Gastroesophageal sphincter (tissue), 4 donors: ENCODE data around the gene BCL6. TPM values are rescaled to one million over a fixed set of nuclear protein-coding genes. Genes with fewer than 3 reads are reported as not detected.
A peak's percentile ranks its signal among the peaks of the same experiment; 100 is the strongest.

Experiments
- ATAC-seq: fragments of 150-250 bp; one replicate; pipeline ENCODE4 v1.9.1; 2016; ENCODE audit warnings: mild to moderate bottlenecking, moderate library complexity
- H3K27ac ChIP-seq, 4 donors: fragments of 200-600 bp; sonication (generic) in 3 of 4; 1 replicate in 3 of 4; 2 replicates in 1 of 4; pipeline ENCODE4 v1.5.1; 2016 to 2019
- H3K27me3 ChIP-seq: fragments of 200-600 bp; sonication (generic); one replicate; pipeline ENCODE4 v1.5.1; 2019
- H3K36me3 ChIP-seq, 2 donors: fragments of 200-600 bp; sonication (generic); one replicate each; pipeline ENCODE4 v1.5.1; 2019; ENCODE audit warnings: control low read depth in 1 of 2
- H3K4me1 ChIP-seq, 3 donors: fragments of 200-600 bp; sonication (generic); 1 replicate in 2 of 3; 2 replicates in 1 of 3; pipeline ENCODE4 v1.5.1; 2016 to 2019; ENCODE audit warnings: control low read depth in 2 of 3
- H3K4me3 ChIP-seq, 2 donors: fragments of 200-600 bp; sonication (generic); one replicate each; pipeline ENCODE4 v1.5.1; 2019; ENCODE audit warnings: mild to moderate bottlenecking in 1 of 2, moderate library complexity in 1 of 2
- H3K9me3 ChIP-seq, 3 donors: fragments of 200-600 bp; sonication (generic); one replicate each; pipeline ENCODE4 v1.5.1; 2017 to 2019; ENCODE audit warnings: control low read depth in 2 of 3
- EP300 ChIP-seq: sonication (generic); formaldehyde crosslinking; IDR thresholded peaks from one replicate; pipeline ENCODE4 v1.6.1; 2017; ENCODE audit warnings: antibody characterized with exemption, mild to moderate bottlenecking
- POLR2A ChIP-seq, 2 donors: fragments of 450-650 bp; IDR thresholded peaks; one replicate each; pipeline ENCODE4 v1.6.1; 2017; ENCODE audit warnings: antibody characterized with exemption in 2 of 2, mild to moderate bottlenecking in 2 of 2, moderate library complexity in 1 of 2
- POLR2AphosphoS5 ChIP-seq: sonication (generic); formaldehyde crosslinking; IDR thresholded peaks from one replicate; pipeline ENCODE4 v1.6.1; 2017; ENCODE audit warnings: antibody characterized with exemption
- WGBS, 2 donors: methylation state at CpG; one replicate each; pipeline ENCODE4 v1.1.5; 2018; ENCODE audit warnings: low coverage in 1 of 2; 5-methylcytosine and 5-hydroxymethylcytosine counted together
- total RNA-seq, 4 donors: library from RNA; depleted of rRNA; stranded (reverse); fragments of >200 nt; gene quantifications; one replicate each; pipeline ENCODE4 v1.1.0, GENCODE V29; 2016
- TF ChIP-seq, protein P1 (sequence below), 4 experiments: fragments of 200-600 bp in 2 of 4; fragments of 450-650 bp in 2 of 4; sonication (generic) in 1 of 4; IDR thresholded peaks; one replicate each; pipeline ENCODE4 v1.5.1; 2017 to 2019; ENCODE audit warnings: antibody characterized with exemption in 4 of 4, mild to moderate bottlenecking in 2 of 4, moderate library complexity in 2 of 4

Gene BCL6
- 100 to 1,000 TPM in 3 of 4 donors, 10 to 100 TPM in 1; 60.0 to 146 (median 115) TPM for total RNA-seq

DNA sequence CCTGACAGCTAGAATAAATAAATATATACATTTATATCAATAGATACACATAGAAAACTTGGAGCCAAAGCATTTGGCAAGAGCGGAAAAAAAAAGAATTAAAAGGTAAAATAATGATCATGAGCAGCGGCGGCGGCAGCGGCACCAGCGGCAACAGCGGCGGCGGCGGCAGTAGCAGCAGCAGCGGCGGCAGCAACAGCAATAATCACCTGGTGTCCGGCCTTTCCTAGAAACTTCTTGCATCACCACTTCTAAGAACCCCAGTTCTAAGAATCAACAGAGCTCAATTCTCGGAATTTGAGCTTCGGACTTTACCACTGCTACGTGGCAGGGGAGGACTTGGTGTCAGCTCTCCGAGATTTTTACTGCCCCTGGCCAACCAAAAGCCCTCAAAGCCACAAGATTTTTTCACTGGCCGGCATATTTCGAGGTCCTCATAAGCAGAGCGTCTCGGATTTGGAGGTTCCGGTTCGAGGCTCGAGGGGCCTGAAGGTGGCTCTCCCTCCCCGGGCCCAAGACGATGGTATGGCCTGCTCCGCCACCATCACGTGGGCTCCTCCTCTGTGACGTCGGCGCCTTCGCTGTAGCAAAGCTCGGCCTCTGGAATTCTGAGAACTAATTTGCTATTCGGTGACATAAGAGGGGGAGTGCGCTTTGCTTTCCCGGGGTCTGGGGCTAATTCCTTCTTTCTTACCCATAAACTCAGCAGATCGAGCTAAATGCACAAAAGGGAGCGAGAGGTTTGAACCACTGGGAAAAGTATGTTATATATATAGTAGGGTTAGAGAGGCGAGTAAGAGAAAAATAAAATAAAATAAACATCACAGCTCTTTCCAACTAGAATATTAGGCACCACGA is at the start of gene BCL6:
BCL6 (minus strand) TSS at position 268 of the 858 bp plus-strand sequence. CDS start 11,775 bp downstream, outside the sequence.
- 0% methylated on average over 7 to 22 of the region's 40 CpGs for WGBS, 2 donors
- Histone ChIP-seq H3K27ac (peak within 1 kb of the TSS; percentile 88 to 99 (median 96)), H3K9me3 (no peaks in the 10 kb centered on the region), H3K27me3 (no peaks in the 10 kb centered on the region), H3K36me3 (no peaks in the 10 kb centered on the region), H3K4me1 (peaks cover 0 to 68% (median 0%) of the 10 kb centered on the region in 3 donors), H3K4me3 (peak within 1 kb of the TSS; percentile 61 to 68)
- ATAC-seq, result peak; percentile 80
- peak; percentile 96 to 97 for TF ChIP-seq POLR2A (IDR thresholded peaks at IDR 0.05)
- peak; percentile 100 for TF ChIP-seq POLR2AphosphoS5
- peak; percentile 78 for TF ChIP-seq EP300
- TF ChIP-seq, protein P1, sequence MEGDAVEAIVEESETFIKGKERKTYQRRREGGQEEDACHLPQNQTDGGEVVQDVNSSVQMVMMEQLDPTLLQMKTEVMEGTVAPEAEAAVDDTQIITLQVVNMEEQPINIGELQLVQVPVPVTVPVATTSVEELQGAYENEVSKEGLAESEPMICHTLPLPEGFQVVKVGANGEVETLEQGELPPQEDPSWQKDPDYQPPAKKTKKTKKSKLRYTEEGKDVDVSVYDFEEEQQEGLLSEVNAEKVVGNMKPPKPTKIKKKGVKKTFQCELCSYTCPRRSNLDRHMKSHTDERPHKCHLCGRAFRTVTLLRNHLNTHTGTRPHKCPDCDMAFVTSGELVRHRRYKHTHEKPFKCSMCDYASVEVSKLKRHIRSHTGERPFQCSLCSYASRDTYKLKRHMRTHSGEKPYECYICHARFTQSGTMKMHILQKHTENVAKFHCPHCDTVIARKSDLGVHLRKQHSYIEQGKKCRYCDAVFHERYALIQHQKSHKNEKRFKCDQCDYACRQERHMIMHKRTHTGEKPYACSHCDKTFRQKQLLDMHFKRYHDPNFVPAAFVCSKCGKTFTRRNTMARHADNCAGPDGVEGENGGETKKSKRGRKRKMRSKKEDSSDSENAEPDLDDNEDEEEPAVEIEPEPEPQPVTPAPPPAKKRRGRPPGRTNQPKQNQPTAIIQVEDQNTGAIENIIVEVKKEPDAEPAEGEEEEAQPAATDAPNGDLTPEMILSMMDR (IDR thresholded peaks at IDR 0.05), result peak in 2 of 4 experiments; percentile 10 to 33

DNA sequence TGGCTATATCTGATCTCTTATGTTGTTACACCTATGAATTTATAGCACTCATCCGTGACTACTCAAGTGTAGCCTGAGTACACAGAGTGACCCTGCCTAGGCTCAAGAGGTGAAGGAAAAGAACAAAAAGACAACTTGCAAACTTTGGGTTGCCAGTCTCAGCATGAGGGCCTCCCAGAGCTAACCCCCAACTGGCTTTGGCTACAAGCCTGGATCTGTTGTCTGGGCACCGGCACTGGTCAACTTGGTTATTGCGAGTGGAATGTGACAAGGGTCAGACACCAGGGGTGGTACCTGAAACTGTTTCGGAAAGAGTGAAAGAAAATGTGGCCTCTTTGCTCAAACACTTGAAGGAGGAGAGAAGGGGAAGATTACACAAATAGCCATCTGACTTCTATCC is 49.5 kb upstream of the BCL6 start:
- no peaks in the 10 kb centered on the region for H3K9me3 ChIP-seq
- no peak overlapping the region for H3K4me3 ChIP-seq
- no peak for ATAC-seq
- no peaks in the 10 kb centered on the region for H3K4me1 ChIP-seq
- H3K36me3 ChIP-seq, result no peaks in the 10 kb centered on the region
- WGBS, 2 donors, result 79 to 87% methylated on average over 2 to 4 of the region's 4 CpGs
- TF ChIP-seq, protein P1 (IDR thresholded peaks at IDR 0.05), result no peak
- TF ChIP-seq POLR2A (IDR thresholded peaks at IDR 0.05), result no peak
- no peak for TF ChIP-seq EP300
- TF ChIP-seq POLR2AphosphoS5, result no peak
- no peaks in the 10 kb centered on the region for H3K27me3 ChIP-seq
- H3K27ac ChIP-seq, result no peak overlapping the region

DNA sequence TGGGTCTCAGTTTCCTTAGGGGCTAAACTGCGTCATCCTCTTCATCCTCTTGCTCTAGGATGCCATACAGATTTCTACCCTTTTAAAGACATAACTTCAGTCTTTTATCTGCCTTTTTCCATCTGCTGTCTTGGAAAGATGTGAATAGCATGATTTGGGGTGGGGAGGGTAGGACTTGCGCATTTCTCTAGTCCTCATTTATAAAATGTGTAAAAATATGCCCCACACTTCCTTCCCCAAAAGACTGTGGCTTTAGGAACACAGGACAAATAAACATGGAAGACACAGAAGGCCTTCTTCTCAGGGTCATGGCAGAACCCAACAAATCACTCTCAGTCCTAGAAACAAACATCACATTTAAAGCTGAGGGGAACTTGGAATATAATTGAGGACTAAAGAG is 48.4 kb upstream of the BCL6 start:
- H3K4me3 ChIP-seq, result no peak overlapping the region
- 100% methylated on average over 2 of the region's 2 CpGs for WGBS, 2 donors
- no peak overlapping the region for H3K27ac ChIP-seq
- no peak for ATAC-seq
- no peaks in the 10 kb centered on the region for H3K36me3 ChIP-seq
- TF ChIP-seq POLR2AphosphoS5, result no peak
- TF ChIP-seq, protein P1 (IDR thresholded peaks at IDR 0.05), result no peak
- TF ChIP-seq EP300, result no peak
- H3K9me3 ChIP-seq, result no peaks in the 10 kb centered on the region
- H3K27me3 ChIP-seq, result no peaks in the 10 kb centered on the region
- no peaks in the 10 kb centered on the region for H3K4me1 ChIP-seq

DNA sequence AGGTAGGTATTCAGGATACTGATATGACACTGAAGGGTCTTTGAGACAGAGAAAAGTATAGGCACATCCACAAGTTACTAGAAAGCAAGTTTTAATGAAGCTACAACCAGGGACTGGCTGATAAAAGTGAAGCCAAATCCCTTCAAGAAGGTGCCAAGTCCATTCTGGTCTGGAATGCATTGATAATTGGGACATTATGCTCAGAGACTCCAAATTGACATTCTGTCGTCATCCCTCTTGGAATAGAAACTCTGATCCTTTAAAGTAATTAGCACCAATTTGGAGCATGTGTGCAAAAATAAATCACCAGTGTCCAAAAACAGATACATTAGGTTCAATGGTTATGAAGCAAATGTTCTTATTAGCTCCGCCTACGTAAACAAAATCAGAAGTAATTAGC is 47.3 kb upstream of the BCL6 start:
- Histone ChIP-seq H3K9me3 (no peaks in the 10 kb centered on the region), H3K27me3 (no peaks in the 10 kb centered on the region), H3K4me3 (no peak overlapping the region), H3K27ac (no peak overlapping the region), H3K4me1 (no peaks in the 10 kb centered on the region), H3K36me3 (no peaks in the 10 kb centered on the region)
- no peak for ATAC-seq
- TF ChIP-seq, protein P1 (IDR thresholded peaks at IDR 0.05), result no peak
- TF ChIP-seq EP300, result no peak
- no peak for TF ChIP-seq POLR2A (IDR thresholded peaks at IDR 0.05)
- no peak for TF ChIP-seq POLR2AphosphoS5
- 82 to 93% methylated on average over 3 of the region's 3 CpGs for WGBS, 2 donors

DNA sequence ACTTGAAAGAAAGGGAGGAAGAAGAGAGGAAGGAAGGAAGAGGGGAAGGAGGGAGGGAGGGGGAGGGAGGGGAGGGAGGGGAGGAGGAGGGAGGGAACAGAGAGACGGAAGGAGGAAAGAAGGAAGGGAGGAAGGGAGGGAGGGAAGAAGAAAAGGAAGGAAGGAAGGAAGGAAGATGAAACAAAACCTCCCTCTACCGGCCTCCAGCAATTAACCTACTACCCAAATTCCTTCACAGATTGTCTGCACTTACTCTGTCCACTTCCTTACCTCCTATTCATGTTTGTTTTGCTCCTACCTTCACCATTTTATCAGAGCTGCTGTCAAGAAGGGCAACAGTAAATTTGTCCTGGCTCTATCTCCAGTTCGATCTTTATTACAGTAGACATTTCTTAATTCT is 44.6 kb upstream of the BCL6 start:
- Histone ChIP-seq H3K9me3 (no peaks in the 10 kb centered on the region), H3K27me3 (no peaks in the 10 kb centered on the region), H3K27ac (no peak overlapping the region), H3K4me3 (no peak overlapping the region), H3K36me3 (no peaks in the 10 kb centered on the region), H3K4me1 (no peaks in the 10 kb centered on the region)
- ATAC-seq, result no peak
- 82 to 92% methylated on average over 2 of the region's 3 CpGs for WGBS, 2 donors
- TF ChIP-seq, protein P1 (IDR thresholded peaks at IDR 0.05), result no peak
- TF ChIP-seq POLR2AphosphoS5, result no peak
- TF ChIP-seq POLR2A (IDR thresholded peaks at IDR 0.05), result no peak
- no peak for TF ChIP-seq EP300
